ENCODE measurements around the gene UBALD1.
"Not testable (repeated sequence)": the region's sequence is repeated elsewhere in the genome, so short reads cannot be mapped to it uniquely, and the experiment has no call there.

Gene UBALD1

GRCh38 chr16:4614571-4615383, at the start of gene UBALD1:
TSS of gene UBALD1 (minus strand) at chr16:4614888. CDS start at chr16:4614797, 91 bp downstream.
- peak; percentile 82 for DNase-seq

- DNase-seq, result peak; percentile 56
Observed at GRCh38 chr16:4663777-4664465, 49.2 kb upstream of the UBALD1 start.

- no peak for DNase-seq
Observed at GRCh38 chr16:4663465-4663776, 48.7 kb upstream of the UBALD1 start.

- DNase-seq, result peak; percentile 42
Observed at GRCh38 chr16:4661661-4662060, 47.0 kb upstream of the UBALD1 start.

GRCh38 chr16:4660454-4661007, 45.8 kb upstream of the UBALD1 start:
- DNase-seq, result peak; percentile 85

GRCh38 chr16:4659363-4660353, 45.0 kb upstream of the UBALD1 start:
- peak; percentile 32 for DNase-seq

GRCh38 chr16:4656695-4657686, 42.3 kb upstream of the UBALD1 start:
- DNase-seq, result no peak

- DNase-seq, result no peak
Observed at GRCh38 chr16:4656221-4656620, 41.5 kb upstream of the UBALD1 start.

GRCh38 chr16:4655801-4656200, 41.1 kb upstream of the UBALD1 start:
- DNase-seq, result no peak

- no peak for DNase-seq
Observed at GRCh38 chr16:4654964-4655590, 40.4 kb upstream of the UBALD1 start.

GRCh38 chr16:4654011-4654963, 39.6 kb upstream of the UBALD1 start:
- no peak for DNase-seq

- no peak for DNase-seq
Observed at GRCh38 chr16:4652561-4652960, 37.9 kb upstream of the UBALD1 start.

- DNase-seq, result no peak
Observed at GRCh38 chr16:4651827-4652226, 37.1 kb upstream of the UBALD1 start.

- not testable (repeated sequence) for DNase-seq
Observed at GRCh38 chr16:4650443-4651074, 35.9 kb upstream of the UBALD1 start.

GRCh38 chr16:4649744-4650442, 35.2 kb upstream of the UBALD1 start:
- DNase-seq, result no peak

GRCh38 chr16:4648917-4649316, 34.2 kb upstream of the UBALD1 start:
- no peak for DNase-seq

- no peak for DNase-seq
Observed at GRCh38 chr16:4647644-4647980, 32.9 kb upstream of the UBALD1 start.

- no peak for DNase-seq
Observed at GRCh38 chr16:4646773-4647643, 32.3 kb upstream of the UBALD1 start.
